GM10266 (cell line): ENCODE results near the gene ARPC5.

Experiments used
- DNase-seq: peaks from one replicate; pipeline ENCODE4 v3.0.0; 2012; ENCODE audit errors: extremely low spot score
- CTCF ChIP-seq: IDR thresholded peaks from 2 replicates; pipeline ENCODE4 v1.5.1; 2012; ENCODE audit warnings: mild to moderate bottlenecking, low read depth; ENCODE audit not compliant: control insufficient read depth, insufficient read depth; ENCODE audit errors: missing control alignments

The ARPC5 gene

DNA sequence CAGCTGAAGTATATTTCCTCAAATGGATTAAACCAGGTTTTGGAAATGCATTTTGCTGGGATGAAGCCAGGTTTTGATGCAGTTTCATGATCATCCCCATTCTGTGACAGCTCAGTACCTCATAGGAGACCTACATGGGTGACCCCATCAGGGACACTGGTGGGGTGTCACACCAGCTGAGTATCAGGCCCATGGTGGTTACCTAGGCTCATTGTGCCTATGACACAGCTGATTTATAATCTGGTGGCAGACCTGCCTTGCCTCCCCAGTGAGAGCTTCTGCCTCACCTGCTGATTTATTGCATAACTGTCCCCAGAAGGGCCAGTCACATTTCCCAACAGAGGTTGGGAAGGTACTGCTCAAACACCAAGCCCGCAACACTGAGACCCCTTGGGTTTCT is 49.1 kb downstream of the ARPC5 start:
- no peak for DNase-seq
- TF ChIP-seq CTCF: no peak

- no peak for DNase-seq
- TF ChIP-seq CTCF: no peak
Measured at GRCh38 chr1:183585038-183585437, 50.5 kb downstream of the ARPC5 start.

DNA sequence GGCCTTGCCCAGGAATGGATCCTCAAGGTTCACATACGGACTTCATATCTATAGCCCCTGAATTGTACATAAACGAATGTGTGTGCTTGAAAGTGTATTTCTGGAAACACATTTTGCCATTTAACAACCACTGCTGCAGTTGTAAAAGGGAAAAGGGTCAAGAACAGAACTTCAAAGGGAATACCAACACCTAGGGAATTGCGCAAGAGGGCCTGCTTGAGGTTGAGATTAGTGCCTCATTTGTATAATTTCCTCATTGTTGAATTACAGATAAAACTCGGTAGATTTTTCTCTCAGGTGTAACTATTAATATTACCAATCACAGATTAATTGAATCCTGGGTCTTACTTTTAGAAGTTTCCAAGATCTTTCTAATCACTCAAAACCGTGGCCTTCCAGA is 51.4 kb downstream of the ARPC5 start:
- no peak for TF ChIP-seq CTCF
- no peak for DNase-seq

- TF ChIP-seq CTCF: no peak
- no peak for DNase-seq
Measured at GRCh38 chr1:183583466-183583865, 52.1 kb downstream of the ARPC5 start.

DNA sequence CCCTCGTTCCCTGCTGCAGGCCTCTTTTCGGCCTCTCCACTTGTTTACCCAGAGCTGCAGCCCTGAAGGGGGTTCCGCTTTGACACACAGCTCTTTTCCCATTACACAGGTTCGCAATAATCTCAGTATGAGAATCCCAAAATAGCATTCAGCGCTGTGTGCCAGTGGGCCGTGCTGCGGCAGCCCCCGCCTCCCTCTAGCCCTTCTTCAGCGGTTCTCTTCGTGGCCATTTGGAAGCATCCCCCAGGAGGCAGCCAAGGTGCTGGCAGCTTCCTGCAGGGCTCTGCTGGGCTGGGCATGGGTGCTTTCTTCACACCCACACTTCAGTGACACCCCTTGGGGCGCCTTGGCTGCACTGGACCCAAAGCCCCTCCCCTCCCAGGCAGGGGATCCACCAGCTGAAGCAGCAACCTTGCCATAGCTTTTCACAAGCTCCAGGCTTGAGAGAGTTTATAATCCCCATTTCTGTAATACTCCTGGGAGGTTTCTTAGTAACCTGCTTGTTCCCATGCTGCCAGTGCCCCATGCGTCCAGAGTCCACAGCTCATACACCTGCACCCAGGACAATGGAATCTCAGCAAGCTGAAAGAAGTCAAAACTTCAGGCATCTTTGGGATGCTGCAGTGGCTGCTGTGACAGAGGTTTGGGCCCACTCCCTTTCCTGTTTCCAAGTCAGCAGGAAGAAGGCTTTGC is 53.4 kb downstream of the ARPC5 start:
- no peak for TF ChIP-seq CTCF
- no peak for DNase-seq

- DNase-seq: no peak
- TF ChIP-seq CTCF: peak; percentile 25
Measured at GRCh38 chr1:183580281-183580682, 55.3 kb downstream of the ARPC5 start.

DNA sequence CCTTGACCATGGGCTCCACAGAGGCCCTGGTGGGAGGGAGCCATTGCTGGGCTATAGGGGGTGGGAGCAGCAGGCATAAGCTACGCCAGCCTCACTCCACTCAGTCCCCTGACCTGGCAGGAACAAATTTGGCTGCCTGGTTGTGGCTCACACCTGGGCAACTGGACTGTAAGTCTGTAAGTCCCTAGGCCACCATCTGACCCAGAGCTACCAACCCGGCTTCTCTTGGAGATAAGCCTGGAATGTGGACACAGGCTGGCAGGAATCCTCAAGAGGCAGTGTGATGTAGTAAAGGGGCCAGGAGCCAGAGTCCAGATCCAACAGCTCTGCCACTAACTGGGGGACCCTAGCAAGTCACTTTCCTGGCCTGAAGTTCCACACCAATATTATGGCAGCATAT is 56.7 kb downstream of the ARPC5 start:
- no peak for TF ChIP-seq CTCF
- DNase-seq: no peak
